ENCODE measurements around the gene SERPINA1.

- TF ChIP-seq CTCF (IDR thresholded peaks at IDR 0.05) (no peak), ZFX (IDR thresholded peaks at IDR 0.05; ENCODE audit: borderline replicate concordance) (no peak)
Observed at GRCh38 chr14:94376976-94377865, 11.2 kb downstream of the SERPINA1 start.
